Stimulated activated CD8-positive, alpha-beta memory T cell treated with anti-CD3 and anti-CD28 coated beads, Interleukin-7, amount 100 ng/mL, for 4 hours (primary cell): ENCODE results near the gene C1R.
"Not testable (repeated sequence)": the region's sequence is repeated elsewhere in the genome, so short reads cannot be mapped to it uniquely, and the experiment has no call there.

Experiments
- DNase-seq, 2 donors: peaks; one replicate each; pipeline ENCODE4 v3.0.0-alpha.2; 2020; ENCODE audit warnings: low read depth in 2 of 2

C1R gene

GRCh38 chr12:7037411-7037810, 54.8 kb downstream of the C1R start:
- DNase-seq, result not testable (repeated sequence)

GRCh38 chr12:7035463-7035862, 56.8 kb downstream of the C1R start:
- DNase-seq, result no peak

- DNase-seq, result no peak
These were observed 57.8 kb downstream of the C1R start for GRCh38 chr12:7034464-7034863.

- DNase-seq, result no peak
These were observed 59.3 kb downstream of the C1R start for GRCh38 chr12:7032990-7033389.

GRCh38 chr12:7031306-7031705, 60.9 kb downstream of the C1R start:
- DNase-seq, result no peak
